GM06990 (cell line): Measurements from ENCODE around the gene TMIGD2.

Experiments
- DNase-seq: peaks from one replicate; pipeline ENCODE4 v3.0.0-alpha.2; 2011; ENCODE audit not compliant: insufficient read length; ENCODE audit errors: extremely low read depth
- H3K27me3 ChIP-seq: replicated peaks from 2 replicates; pipeline ENCODE4 v1.6.0; 2011; ENCODE audit warnings: low read length; ENCODE audit not compliant: control insufficient read depth, insufficient read depth
- H3K36me3 ChIP-seq: 2 replicates; pipeline ENCODE4 v1.5.1; 2011; ENCODE audit warnings: low read length; ENCODE audit not compliant: control insufficient read depth, insufficient read depth
- H3K4me3 ChIP-seq: replicated peaks from 2 replicates; pipeline ENCODE4 v1.5.1; 2011; ENCODE audit warnings: low read depth, mild to moderate bottlenecking, control low read depth, low read length
- TF ChIP-seq, protein P1 (sequence below): IDR thresholded peaks from 2 replicates; pipeline ENCODE4 v1.5.1; 2011; ENCODE audit warnings: low read length, control low read depth, mild to moderate bottlenecking, inconsistent platforms; ENCODE audit not compliant: insufficient read depth, poor library complexity, severe bottlenecking

The TMIGD2 gene

GRCh38 chr19:4303819-4304537, 1.8 kb upstream of the TMIGD2 start:
- TF ChIP-seq, protein P1, sequence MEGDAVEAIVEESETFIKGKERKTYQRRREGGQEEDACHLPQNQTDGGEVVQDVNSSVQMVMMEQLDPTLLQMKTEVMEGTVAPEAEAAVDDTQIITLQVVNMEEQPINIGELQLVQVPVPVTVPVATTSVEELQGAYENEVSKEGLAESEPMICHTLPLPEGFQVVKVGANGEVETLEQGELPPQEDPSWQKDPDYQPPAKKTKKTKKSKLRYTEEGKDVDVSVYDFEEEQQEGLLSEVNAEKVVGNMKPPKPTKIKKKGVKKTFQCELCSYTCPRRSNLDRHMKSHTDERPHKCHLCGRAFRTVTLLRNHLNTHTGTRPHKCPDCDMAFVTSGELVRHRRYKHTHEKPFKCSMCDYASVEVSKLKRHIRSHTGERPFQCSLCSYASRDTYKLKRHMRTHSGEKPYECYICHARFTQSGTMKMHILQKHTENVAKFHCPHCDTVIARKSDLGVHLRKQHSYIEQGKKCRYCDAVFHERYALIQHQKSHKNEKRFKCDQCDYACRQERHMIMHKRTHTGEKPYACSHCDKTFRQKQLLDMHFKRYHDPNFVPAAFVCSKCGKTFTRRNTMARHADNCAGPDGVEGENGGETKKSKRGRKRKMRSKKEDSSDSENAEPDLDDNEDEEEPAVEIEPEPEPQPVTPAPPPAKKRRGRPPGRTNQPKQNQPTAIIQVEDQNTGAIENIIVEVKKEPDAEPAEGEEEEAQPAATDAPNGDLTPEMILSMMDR: no peak
- Histone ChIP-seq H3K27me3 (no peaks in the 10 kb centered on the region), H3K36me3 (no peaks in the 10 kb centered on the region), H3K4me3 (no peak overlapping the region)
- no peak for DNase-seq

- Histone ChIP-seq H3K36me3 (no peaks in the 10 kb centered on the region), H3K27me3 (no peaks in the 10 kb centered on the region), H3K4me3 (no peak overlapping the region)
- DNase-seq: no peak
- TF ChIP-seq, protein P1: no peak
Measured at GRCh38 chr19:4301590-4302242, 473 bp downstream of the TMIGD2 start.

GRCh38 chr19:4300589-4300988, 1.6 kb downstream of the TMIGD2 start:
- TF ChIP-seq, protein P1: no peak
- no peak for DNase-seq

GRCh38 chr19:4298810-4299550, 3.2 kb downstream of the TMIGD2 start:
- no peak overlapping the region for H3K4me3 ChIP-seq
- H3K27me3 ChIP-seq: no peaks in the 10 kb centered on the region; the same call in 1 of the 2 replicates
- DNase-seq: no peak
- no peaks in the 10 kb centered on the region for H3K36me3 ChIP-seq
- TF ChIP-seq, protein P1: no peak

More at GRCh38 chr19:4300589-4300988, 1.6 kb downstream of the TMIGD2 start:
- H3K4me3 ChIP-seq: no peak overlapping the region
- no peaks in the 10 kb centered on the region; the same call in 1 of the 2 replicates for H3K27me3 ChIP-seq
- no peaks in the 10 kb centered on the region for H3K36me3 ChIP-seq

GRCh38 chr19:4297901-4298809, 4.0 kb downstream of the TMIGD2 start:
- Histone ChIP-seq H3K36me3 (no peaks in the 10 kb centered on the region), H3K4me3 (no peak overlapping the region), H3K27me3 (no peaks in the 10 kb centered on the region; the same call in 1 of the 2 replicates)
- DNase-seq: no peak
- TF ChIP-seq, protein P1: no peak
